AG09309 (cell line): ENCODE measurements around the gene ONECUT1.

Source experiments
- DNase-seq: peaks from one replicate; pipeline ENCODE4 v3.0.0-alpha.2; 2010; ENCODE audit warnings: low read depth
- H3K4me3 ChIP-seq: 2 replicates; pipeline ENCODE4 v1.5.1; 2011; ENCODE audit warnings: mild to moderate bottlenecking, low read depth, low read length, moderate library complexity; ENCODE audit not compliant: control insufficient read depth
- TF ChIP-seq, protein P1 (sequence below): IDR thresholded peaks from 2 replicates; pipeline ENCODE4 v1.5.1; 2011; ENCODE audit warnings: mild to moderate bottlenecking, low read depth, low read length, inconsistent platforms; ENCODE audit not compliant: insufficient read depth, control insufficient read depth; ENCODE audit errors: missing control alignments

ONECUT1 gene

DNA sequence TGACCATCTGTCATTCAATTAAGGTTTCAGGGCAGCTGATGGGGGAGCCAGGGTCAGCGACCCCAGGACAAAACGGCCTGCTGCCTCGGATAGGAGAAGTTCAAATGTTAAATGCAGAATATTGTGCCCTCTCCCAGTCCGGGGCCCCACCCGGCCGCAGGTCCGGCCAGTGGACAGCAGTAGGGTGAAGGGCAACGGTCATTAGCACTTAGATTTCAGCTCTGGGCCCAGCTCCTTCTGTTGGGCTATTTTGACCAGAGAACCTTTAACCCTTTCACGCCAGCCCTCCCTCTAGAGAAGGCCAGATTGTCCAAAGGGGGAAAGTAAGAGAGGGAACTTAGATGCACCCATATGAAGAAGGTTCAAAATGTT lies 16.1 kb upstream of the ONECUT1 start:
- no peak overlapping the region for H3K4me3 ChIP-seq
- TF ChIP-seq, protein P1, sequence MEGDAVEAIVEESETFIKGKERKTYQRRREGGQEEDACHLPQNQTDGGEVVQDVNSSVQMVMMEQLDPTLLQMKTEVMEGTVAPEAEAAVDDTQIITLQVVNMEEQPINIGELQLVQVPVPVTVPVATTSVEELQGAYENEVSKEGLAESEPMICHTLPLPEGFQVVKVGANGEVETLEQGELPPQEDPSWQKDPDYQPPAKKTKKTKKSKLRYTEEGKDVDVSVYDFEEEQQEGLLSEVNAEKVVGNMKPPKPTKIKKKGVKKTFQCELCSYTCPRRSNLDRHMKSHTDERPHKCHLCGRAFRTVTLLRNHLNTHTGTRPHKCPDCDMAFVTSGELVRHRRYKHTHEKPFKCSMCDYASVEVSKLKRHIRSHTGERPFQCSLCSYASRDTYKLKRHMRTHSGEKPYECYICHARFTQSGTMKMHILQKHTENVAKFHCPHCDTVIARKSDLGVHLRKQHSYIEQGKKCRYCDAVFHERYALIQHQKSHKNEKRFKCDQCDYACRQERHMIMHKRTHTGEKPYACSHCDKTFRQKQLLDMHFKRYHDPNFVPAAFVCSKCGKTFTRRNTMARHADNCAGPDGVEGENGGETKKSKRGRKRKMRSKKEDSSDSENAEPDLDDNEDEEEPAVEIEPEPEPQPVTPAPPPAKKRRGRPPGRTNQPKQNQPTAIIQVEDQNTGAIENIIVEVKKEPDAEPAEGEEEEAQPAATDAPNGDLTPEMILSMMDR, result no peak

DNA sequence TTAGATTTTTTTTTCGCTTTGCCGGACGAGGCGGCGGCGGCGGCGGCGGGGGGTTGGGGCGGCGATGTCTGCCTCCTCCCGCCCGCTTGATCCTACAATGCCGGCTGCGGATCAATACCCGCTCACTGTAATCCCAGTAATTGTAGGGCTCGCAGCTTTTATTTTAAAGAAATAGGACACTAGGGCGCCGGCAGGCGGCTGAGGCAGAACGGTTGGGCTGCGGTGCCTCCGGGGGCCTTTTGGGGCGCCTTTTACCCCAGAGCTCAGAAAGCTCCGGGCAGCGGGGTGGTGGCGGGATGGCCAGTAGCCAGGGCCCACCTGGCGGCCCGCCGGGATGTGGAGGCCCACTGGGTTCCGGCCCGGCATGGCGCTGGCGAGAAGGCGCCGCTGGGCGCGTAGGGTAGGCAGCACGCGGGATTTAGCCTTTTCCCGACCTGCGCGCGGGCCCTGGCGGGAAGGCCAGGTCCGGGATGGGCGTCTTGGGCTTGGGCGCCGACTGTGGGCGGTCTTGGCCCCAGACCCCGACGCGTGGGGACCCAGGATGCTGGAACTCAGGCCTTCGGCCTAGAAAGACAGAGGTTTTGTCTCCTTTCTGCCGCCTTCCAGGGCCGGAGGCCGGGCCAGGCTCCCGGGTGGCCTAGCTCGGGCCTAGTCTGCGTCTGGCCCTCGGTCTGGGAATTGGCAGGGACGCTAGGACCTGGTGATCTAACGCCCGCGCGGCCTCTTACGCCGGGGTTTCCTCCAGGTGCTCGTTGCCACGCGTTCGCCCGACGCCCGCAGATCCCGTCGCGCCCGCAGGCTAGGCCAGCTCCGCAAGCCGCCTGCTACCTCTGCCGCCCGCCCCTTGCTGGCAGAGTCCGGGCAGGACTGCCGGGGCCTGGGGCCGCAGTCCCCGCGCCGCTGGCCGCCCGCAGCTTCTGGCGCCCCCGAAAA lies 15.5 kb upstream of the ONECUT1 start:
- H3K4me3 ChIP-seq, result no peak overlapping the region; the same call in 1 of the 2 replicates
- DNase-seq, result no peak
- TF ChIP-seq, protein P1, result no peak

More for the DNA sequence above, 16.1 kb upstream of the ONECUT1 start:
- no peak for DNase-seq

DNA sequence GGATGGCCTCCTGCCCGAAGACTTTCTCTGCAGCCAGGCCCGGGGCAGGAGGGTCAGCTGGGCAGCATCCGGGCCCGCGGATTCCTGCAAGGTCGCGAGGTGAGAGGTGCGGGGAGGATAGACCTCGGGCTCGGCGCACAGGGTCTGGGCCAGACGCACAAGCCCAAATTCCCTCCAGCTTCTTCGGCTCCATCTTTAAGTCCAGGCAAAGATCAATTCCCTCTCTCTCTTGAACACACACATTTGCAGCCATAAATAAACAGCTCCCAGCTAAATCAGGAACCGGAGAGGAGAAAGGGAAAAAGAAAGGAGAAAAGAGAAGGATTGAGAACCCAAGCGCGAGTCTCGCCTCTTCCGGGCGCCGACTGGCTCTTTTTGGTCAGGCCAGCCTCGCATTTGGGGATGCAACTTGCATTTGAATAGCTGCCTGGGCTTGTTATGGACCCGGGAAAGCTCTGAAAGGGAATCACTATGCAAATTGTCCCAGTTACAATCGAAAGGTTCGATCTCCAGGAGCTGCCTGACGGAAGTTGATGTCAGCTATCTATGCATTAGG lies 14.5 kb upstream of the ONECUT1 start:
- TF ChIP-seq, protein P1, result no peak
- no peak for DNase-seq
- peak overlapping the region; percentile 6 for H3K4me3 ChIP-seq

DNA sequence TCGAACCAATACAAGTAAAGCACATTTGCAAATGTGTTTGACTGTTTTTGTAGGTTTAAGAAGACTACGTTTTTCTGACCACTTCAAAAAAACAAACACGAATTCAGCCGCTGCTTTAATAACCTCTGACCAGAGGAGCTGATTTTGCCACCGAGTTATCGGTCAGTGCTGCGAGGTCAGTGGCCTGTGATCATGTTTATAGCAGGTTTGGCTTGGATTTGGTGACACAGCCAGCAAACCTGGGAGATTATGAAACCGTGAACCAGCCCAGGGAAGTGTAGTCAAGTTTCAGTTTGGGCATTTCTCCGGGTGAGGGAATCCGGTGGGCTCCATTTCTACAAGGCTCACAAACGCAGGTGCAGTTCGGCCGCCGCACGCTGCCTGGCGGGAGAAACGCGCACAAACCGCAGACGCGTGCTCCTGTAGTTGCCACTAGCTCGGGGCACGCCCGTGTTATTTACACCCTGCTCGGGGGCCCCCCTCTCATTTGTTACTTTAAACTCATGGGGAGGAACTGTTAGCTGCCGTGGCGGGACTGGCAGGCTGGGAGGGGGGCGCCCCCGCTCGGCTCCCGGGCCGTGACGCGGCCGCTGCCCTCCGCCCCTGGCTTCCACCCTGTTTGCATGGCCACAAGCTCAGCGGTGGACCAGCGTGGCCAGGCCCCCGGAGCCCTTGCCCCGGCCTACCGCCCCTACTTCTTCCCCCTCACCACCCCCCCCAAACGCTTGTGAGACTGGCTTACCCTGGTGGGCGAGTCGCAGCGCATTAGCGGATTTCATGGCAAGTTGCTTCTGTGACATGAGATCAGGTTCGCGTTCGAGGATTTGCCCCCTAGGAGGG lies 13.6 kb upstream of the ONECUT1 start:
- no peak overlapping the region for H3K4me3 ChIP-seq
- TF ChIP-seq, protein P1, result no peak
- no peak for DNase-seq

DNA sequence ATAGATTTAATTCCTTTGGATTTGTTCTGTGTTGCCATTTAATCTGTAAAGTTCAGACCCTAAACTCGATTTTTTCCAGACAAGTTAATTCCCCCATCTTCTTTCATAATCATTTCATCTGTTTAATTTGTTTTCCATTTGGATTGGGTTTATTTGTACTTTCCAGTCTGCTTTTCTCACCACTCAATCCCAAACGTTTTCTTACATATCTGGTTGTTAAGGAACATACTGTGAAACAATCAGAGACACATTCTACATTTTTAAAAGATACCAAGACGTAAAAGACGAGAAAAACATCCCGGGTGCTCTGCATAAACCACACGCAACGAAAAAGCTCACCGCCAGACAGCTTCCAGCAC lies 13.0 kb upstream of the ONECUT1 start:
- TF ChIP-seq, protein P1, result no peak
- H3K4me3 ChIP-seq, result no peak overlapping the region
- DNase-seq, result no peak

DNA sequence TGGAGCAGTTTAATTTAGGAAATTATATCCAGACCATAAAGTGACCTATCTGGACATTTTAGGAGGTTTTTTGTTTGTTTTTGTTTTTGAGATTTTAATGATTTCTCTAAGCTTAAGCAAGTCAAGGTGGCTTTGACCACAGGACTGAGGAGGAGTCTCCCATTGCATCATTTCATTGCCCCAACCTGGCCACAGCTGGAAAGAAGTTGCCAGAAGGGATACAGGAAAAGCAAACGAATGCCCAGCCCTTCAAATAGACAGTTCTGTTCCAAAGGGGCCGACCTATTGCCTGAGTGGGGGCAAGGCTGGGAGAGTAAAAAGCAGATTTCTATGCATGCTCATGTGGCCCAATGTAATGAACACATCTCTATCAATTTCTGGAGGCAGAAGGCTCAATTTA lies 12.0 kb upstream of the ONECUT1 start:
- no peak overlapping the region for H3K4me3 ChIP-seq
- TF ChIP-seq, protein P1, result no peak
- no peak for DNase-seq
